Heart left ventricle (tissue), 13 donors: Measurements from ENCODE around the gene CNTFR.

ENCODE experiments used
- POLR2A ChIP-seq, 2 donors: fragments of 450-650 bp; IDR thresholded peaks; one replicate each; pipeline ENCODE4 v1.6.1; 2017; ENCODE audit warnings: antibody characterized with exemption in 2 of 2, mild to moderate bottlenecking in 2 of 2, moderate library complexity in 2 of 2
- TF ChIP-seq, protein P1 (sequence below), 12 donors: fragments of 200-600 bp; sonication (generic) in 4 of 12; IDR thresholded peaks; one replicate each; pipeline versions ENCODE4 v1.5.0 to v1.8.0; 2018 to 2022; ENCODE audit warnings: antibody characterized with exemption in 12 of 12, mild to moderate bottlenecking in 5 of 12
- donor health status: ischemic (EF 13 %, LVEDD 7.1; RV severe dilation, severe dysfunction).
- donor health status: DM: no; HTN: yes; CAD: no.
- donor health status: DM: no; HTN: no; CAD: no.
- donor health status: ischemic (EF 25% LVEDD 6.9; RV normal size, moderate dysfunction).
- donor health status: ischemic (EF 25% LVEDD 5.7; RV mildly dilated, moderate dysfunction).
- donor health status: ischemic (EF 35%, LVEDD 5.7; RV mildly dilated, moderate dysfunction).
- donor health status: nonischemic (EF 11% LVEDD 7.7; RV severe dilation, severe dysfunction).
- donor health status: DM: yes; HTN: yes; CAD: no.
- donor health status: PGD.
- donor health status: ischemic (EF 29% LVEDD 5.4; RV normal size, mild dysfunction).
- donor health status: nonischemic (EF 23%, LVEDD 6.1; RV moderate dilation, normal function).

DNA sequence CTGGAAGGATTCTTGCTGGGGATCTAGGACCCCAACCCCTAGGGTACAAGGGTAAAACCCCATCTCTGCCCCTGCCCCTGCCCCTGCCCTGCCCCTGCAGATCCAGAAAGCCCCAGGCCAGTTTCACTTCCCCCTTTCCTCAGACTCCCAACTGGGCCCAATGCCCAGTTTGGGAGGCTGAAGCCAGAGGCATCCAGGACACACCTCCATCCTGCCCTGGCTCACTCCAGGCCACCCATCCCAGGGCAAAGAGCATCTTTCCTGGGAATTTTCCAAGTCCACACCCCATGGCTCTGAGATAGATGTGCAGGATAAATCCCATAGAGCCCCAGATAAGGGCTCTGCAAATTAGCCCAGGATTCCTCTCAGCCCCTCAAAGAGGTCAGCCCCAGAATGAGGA is 17.4 kb downstream of the CNTFR start:
- TF ChIP-seq, protein P1, sequence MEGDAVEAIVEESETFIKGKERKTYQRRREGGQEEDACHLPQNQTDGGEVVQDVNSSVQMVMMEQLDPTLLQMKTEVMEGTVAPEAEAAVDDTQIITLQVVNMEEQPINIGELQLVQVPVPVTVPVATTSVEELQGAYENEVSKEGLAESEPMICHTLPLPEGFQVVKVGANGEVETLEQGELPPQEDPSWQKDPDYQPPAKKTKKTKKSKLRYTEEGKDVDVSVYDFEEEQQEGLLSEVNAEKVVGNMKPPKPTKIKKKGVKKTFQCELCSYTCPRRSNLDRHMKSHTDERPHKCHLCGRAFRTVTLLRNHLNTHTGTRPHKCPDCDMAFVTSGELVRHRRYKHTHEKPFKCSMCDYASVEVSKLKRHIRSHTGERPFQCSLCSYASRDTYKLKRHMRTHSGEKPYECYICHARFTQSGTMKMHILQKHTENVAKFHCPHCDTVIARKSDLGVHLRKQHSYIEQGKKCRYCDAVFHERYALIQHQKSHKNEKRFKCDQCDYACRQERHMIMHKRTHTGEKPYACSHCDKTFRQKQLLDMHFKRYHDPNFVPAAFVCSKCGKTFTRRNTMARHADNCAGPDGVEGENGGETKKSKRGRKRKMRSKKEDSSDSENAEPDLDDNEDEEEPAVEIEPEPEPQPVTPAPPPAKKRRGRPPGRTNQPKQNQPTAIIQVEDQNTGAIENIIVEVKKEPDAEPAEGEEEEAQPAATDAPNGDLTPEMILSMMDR (IDR thresholded peaks at IDR 0.05): no peak
- no peak for TF ChIP-seq POLR2A (IDR thresholded peaks at IDR 0.05)
